GM18505 (cell line): ENCODE data around the gene ARF6.

Source experiments
- ATAC-seq: cut with Tn5 transposase; IDR thresholded peaks from one replicate; pipeline ENCODE4 v1.9.1; 2021; ENCODE audit not compliant: unreplicated experiment
- POLR2A ChIP-seq: IDR thresholded peaks from 4 replicates; pipeline ENCODE4 v1.6.1; 2011; ENCODE audit warnings: borderline replicate concordance; ENCODE audit not compliant: insufficient read depth, insufficient read length; ENCODE audit errors: extremely low read depth

Gene ARF6

GRCh38 chr14:49892636-49893308 is at the start of gene ARF6:
TSS of gene ARF6 (plus strand) at chr14:49893082. CDS start at chr14:49893737, 655 bp downstream.
- TF ChIP-seq POLR2A = peak; percentile 94
- peak; percentile 81 for ATAC-seq

- TF ChIP-seq POLR2A = no peak
- no peak for ATAC-seq
These were observed 43.6 kb upstream of the ARF6 start for GRCh38 chr14:49849213-49849847.

- no peak for TF ChIP-seq POLR2A
- ATAC-seq = no peak
These were observed 41.1 kb upstream of the ARF6 start for GRCh38 chr14:49851813-49852212.

- TF ChIP-seq POLR2A = peak; percentile 83
- peak; percentile 71 for ATAC-seq
These were observed 40.4 kb upstream of the ARF6 start, which contains the start of gene NEMF for GRCh38 chr14:49852301-49853157. TSS of gene NEMF (minus strand) at chr14:49852788. CDS start at chr14:49852753, 35 bp downstream.

GRCh38 chr14:49853158-49853477 is 39.8 kb upstream of the ARF6 start:
- no peak for TF ChIP-seq POLR2A
- ATAC-seq = no peak

GRCh38 chr14:49853572-49854375 is 39.1 kb upstream of the ARF6 start:
- no peak for ATAC-seq
- TF ChIP-seq POLR2A = no peak

GRCh38 chr14:49857427-49858003 is 35.4 kb upstream of the ARF6 start:
- TF ChIP-seq POLR2A = no peak
- ATAC-seq = no peak

- ATAC-seq = no peak
These were observed 34.5 kb upstream of the ARF6 start for GRCh38 chr14:49858383-49858782.

GRCh38 chr14:49860988-49861698 is 31.7 kb upstream of the ARF6 start:
- no peak for ATAC-seq

More at GRCh38 chr14:49858383-49858782, 34.5 kb upstream of the ARF6 start:
- TF ChIP-seq POLR2A = no peak

GRCh38 chr14:49861699-49862088 is 31.2 kb upstream of the ARF6 start:
- TF ChIP-seq POLR2A = no peak
- peak; percentile 8 for ATAC-seq

More at GRCh38 chr14:49860988-49861698, 31.7 kb upstream of the ARF6 start:
- TF ChIP-seq POLR2A = no peak

- no peak for TF ChIP-seq POLR2A
- ATAC-seq = peak; percentile 20
These were observed 30.7 kb upstream of the ARF6 start for GRCh38 chr14:49862089-49862673.
